Measurements from ENCODE around the gene TSC2.

Gene TSC2

GRCh38 chr16:2047330-2048115 lies at the start of gene TSC2, which contains the start of gene NTHL1:
TSC2 (plus strand) TSS chr16:2047985; CDS start chr16:2048616, 631 bp downstream.
NTHL1 (minus strand) TSS chr16:2047834; CDS start chr16:2047823, 11 bp downstream.
- DNase-seq (ENCODE audit: low read depth in 2 of 2), result peak; percentile 87 to 94

- DNase-seq (ENCODE audit: low read depth in 2 of 2), result no peak
These were observed 49.4 kb upstream of the TSC2 start for GRCh38 chr16:1998360-1998835.

GRCh38 chr16:1998852-1999801 lies 48.7 kb upstream of the TSC2 start:
- DNase-seq (ENCODE audit: low read depth in 2 of 2), result no peak

GRCh38 chr16:1999866-2000514 lies 47.8 kb upstream of the TSC2 start:
- DNase-seq (ENCODE audit: low read depth in 2 of 2), result no peak

GRCh38 chr16:2001035-2001434 lies 46.8 kb upstream of the TSC2 start:
- no peak for DNase-seq (ENCODE audit: low read depth in 2 of 2)

- DNase-seq (ENCODE audit: low read depth in 2 of 2), result no peak
These were observed 46.1 kb upstream of the TSC2 start for GRCh38 chr16:2001456-2002355.

- DNase-seq (ENCODE audit: low read depth in 2 of 2), result no peak
These were observed 45.2 kb upstream of the TSC2 start for GRCh38 chr16:2002406-2003230.

GRCh38 chr16:2003231-2003826 lies 44.5 kb upstream of the TSC2 start:
- no peak for DNase-seq (ENCODE audit: low read depth in 2 of 2)

- peak; percentile 66 to 91 for DNase-seq (ENCODE audit: low read depth in 2 of 2)
These were observed 43.8 kb upstream of the TSC2 start for GRCh38 chr16:2003827-2004641.

GRCh38 chr16:2004795-2005517 lies 42.8 kb upstream of the TSC2 start:
- no peak for DNase-seq (ENCODE audit: low read depth in 2 of 2)

- no peak for DNase-seq (ENCODE audit: low read depth in 2 of 2)
These were observed 42.1 kb upstream of the TSC2 start for GRCh38 chr16:2005646-2006045.

- DNase-seq (ENCODE audit: low read depth in 2 of 2), result no peak
These were observed 41.5 kb upstream of the TSC2 start for GRCh38 chr16:2006317-2006716.

GRCh38 chr16:2007081-2007836 lies 40.5 kb upstream of the TSC2 start:
- DNase-seq (ENCODE audit: low read depth in 2 of 2), result no peak

GRCh38 chr16:2008009-2008526 lies 39.7 kb upstream of the TSC2 start:
- no peak for DNase-seq (ENCODE audit: low read depth in 2 of 2)

- DNase-seq (ENCODE audit: low read depth in 2 of 2), result peak in 1 of 2 experiments; percentile 41
These were observed 39.1 kb upstream of the TSC2 start for GRCh38 chr16:2008631-2009163.

- DNase-seq (ENCODE audit: low read depth in 2 of 2), result no peak
These were observed 38.5 kb upstream of the TSC2 start for GRCh38 chr16:2009164-2009711.
